ENCODE measurements around the gene RECK. TPM values are rescaled to one million over a fixed set of nuclear protein-coding genes. Genes with fewer than 3 reads are reported as not detected.

RECK gene
- total and polyA plus RNA-seq, 2 donors (not counting 1 experiment from before 2014, with no cell fraction given), result 98.4 to 212 TPM

DNA sequence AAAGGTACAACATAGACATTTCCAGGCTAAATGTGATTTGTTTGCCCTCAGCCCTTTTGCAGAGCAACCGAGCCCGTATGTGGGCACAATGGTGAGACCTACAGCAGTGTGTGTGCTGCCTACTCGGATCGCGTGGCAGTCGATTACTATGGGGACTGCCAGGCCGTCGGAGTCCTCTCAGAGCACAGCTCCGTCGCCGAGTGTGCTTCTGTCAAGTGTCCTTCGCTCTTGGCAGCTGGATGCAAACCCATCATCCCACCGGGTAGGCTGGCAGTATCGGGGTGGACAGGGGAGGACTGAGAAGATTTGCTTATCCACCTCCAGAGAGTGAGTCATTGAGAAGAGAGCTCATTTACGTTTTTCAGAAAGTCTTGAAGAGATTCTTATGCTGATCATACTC, 82.0 kb downstream of the RECK start:
- Histone ChIP-seq H3K27ac (ENCODE audit: insufficient read depth, low read length) (no peak overlapping the region), H2AFZ (ENCODE audit: low read length) (no peak overlapping the region)
- DNase-seq (ENCODE audit: low read depth in 2 of 2), result peak in 1 of 2 donors; percentile 32

DNA sequence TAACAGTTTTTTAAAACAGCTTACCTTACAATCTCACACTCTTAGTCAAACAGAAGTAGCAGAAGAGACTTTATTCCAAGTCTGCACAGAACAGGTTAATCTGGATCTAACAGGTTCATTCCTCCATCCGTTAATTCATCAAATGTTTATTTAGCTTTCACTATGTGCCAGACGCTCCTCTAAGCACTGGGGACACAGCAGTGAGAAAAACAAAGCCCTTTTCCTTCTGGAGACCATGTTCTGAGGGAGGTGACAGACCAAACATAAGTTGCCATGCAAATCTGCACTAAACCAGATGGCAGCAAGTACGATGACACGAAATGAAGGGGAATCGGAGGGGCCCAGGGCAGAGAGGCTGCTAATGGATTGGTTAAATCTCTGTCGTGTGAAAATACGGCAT, 82.8 kb downstream of the RECK start:
- Histone ChIP-seq H3K27me3 (ENCODE audit: control insufficient read depth, insufficient read depth, low read length) (no peaks in the 10 kb centered on the region), H3K79me2 (ENCODE audit: control insufficient read depth, insufficient read depth, low read length) (no peaks in the 10 kb centered on the region), H3K4me2 (ENCODE audit: extremely low read depth, insufficient read depth, low read length) (no peak overlapping the region), H3K36me3 (ENCODE audit: control insufficient read depth, insufficient read depth, low read length) (peaks cover 29% of the 10 kb centered on the region), H4K20me1 (ENCODE audit: control insufficient read depth, extremely low read depth, insufficient read depth, low read length) (peaks cover 2% of the 10 kb centered on the region), H3K4me3 (replicated peaks in 1 of 4; ENCODE audit: control extremely low read depth in 1 of 4, insufficient read depth in 1 of 4, low read depth in 3 of 4, low read length in 4 of 4) (no peak overlapping the region), H3K9ac (ENCODE audit: insufficient read depth, low read length) (no peak overlapping the region), H3K9me3 (ENCODE audit: control insufficient read depth, insufficient read depth, low read depth, low read length) (no peaks in the 10 kb centered on the region), H3K27ac (ENCODE audit: insufficient read depth, low read length) (no peak overlapping the region), H2AFZ (ENCODE audit: low read length) (no peak overlapping the region), H3K4me1 (ENCODE audit: control insufficient read depth, extremely low read depth, insufficient read depth, low read length) (no peaks in the 10 kb centered on the region)
- no peak for TF ChIP-seq EZH2 (IDR thresholded peaks at IDR 0.05; ENCODE audit: low read length, missing control alignments)
- TF ChIP-seq, protein P1, sequence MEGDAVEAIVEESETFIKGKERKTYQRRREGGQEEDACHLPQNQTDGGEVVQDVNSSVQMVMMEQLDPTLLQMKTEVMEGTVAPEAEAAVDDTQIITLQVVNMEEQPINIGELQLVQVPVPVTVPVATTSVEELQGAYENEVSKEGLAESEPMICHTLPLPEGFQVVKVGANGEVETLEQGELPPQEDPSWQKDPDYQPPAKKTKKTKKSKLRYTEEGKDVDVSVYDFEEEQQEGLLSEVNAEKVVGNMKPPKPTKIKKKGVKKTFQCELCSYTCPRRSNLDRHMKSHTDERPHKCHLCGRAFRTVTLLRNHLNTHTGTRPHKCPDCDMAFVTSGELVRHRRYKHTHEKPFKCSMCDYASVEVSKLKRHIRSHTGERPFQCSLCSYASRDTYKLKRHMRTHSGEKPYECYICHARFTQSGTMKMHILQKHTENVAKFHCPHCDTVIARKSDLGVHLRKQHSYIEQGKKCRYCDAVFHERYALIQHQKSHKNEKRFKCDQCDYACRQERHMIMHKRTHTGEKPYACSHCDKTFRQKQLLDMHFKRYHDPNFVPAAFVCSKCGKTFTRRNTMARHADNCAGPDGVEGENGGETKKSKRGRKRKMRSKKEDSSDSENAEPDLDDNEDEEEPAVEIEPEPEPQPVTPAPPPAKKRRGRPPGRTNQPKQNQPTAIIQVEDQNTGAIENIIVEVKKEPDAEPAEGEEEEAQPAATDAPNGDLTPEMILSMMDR (conservative IDR thresholded peaks at IDR 0.05 in 1 of 2, IDR thresholded peaks at IDR 0.05 in 1 of 2; ENCODE audit: low read depth in 1 of 2, low read length in 2 of 2), result no peak
- DNase-seq (ENCODE audit: low read depth in 2 of 2), result no peak

More for the DNA sequence above, 82.0 kb downstream of the RECK start:
- H3K9me3 ChIP-seq (ENCODE audit: control insufficient read depth, insufficient read depth, low read depth, low read length), result no peaks in the 10 kb centered on the region
- no peak overlapping the region for H3K4me3 ChIP-seq (replicated peaks in 1 of 4; ENCODE audit: control extremely low read depth in 1 of 4, insufficient read depth in 1 of 4, low read depth in 3 of 4, low read length in 4 of 4)
- H3K4me2 ChIP-seq (ENCODE audit: extremely low read depth, insufficient read depth, low read length), result no peak overlapping the region
- H3K36me3 ChIP-seq (ENCODE audit: control insufficient read depth, insufficient read depth, low read length), result peaks cover 29% of the 10 kb centered on the region
- no peaks in the 10 kb centered on the region for H3K4me1 ChIP-seq (ENCODE audit: control insufficient read depth, extremely low read depth, insufficient read depth, low read length)
- no peaks in the 10 kb centered on the region for H3K27me3 ChIP-seq (ENCODE audit: control insufficient read depth, insufficient read depth, low read length)
- H4K20me1 ChIP-seq (ENCODE audit: control insufficient read depth, extremely low read depth, insufficient read depth, low read length), result peaks cover 2% of the 10 kb centered on the region
- no peak overlapping the region for H3K9ac ChIP-seq (ENCODE audit: insufficient read depth, low read length)
- TF ChIP-seq, protein P1 (conservative IDR thresholded peaks at IDR 0.05 in 1 of 2, IDR thresholded peaks at IDR 0.05 in 1 of 2; ENCODE audit: low read depth in 1 of 2, low read length in 2 of 2), result no peak
- no peak for TF ChIP-seq EZH2 (IDR thresholded peaks at IDR 0.05; ENCODE audit: low read length, missing control alignments)
- H3K79me2 ChIP-seq (ENCODE audit: control insufficient read depth, insufficient read depth, low read length), result no peaks in the 10 kb centered on the region

DNA sequence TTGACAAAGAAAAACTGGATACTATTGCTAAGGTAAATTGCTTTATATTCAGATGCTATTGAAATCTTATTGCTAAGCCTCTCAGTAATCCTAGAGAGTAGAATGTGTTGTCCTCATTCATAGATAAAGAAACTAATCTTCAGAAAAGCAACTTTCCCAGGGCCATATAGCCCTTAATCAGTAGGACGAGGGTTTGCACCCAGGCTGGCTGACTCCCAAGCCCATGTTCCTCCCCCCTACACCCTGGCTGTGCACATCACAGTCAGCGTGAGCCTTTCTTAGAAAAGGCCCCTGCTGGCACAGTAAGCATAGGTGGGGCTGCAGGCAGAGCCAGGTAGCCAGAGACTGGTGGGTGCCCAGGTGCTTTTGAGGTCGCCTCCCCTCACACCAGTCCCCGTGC, 84.0 kb downstream of the RECK start:
- no peaks in the 10 kb centered on the region for H3K79me2 ChIP-seq (ENCODE audit: control insufficient read depth, insufficient read depth, low read length)
- H3K9me3 ChIP-seq (ENCODE audit: control insufficient read depth, insufficient read depth, low read depth, low read length), result no peaks in the 10 kb centered on the region

More for the DNA sequence above, 84.0 kb downstream of the RECK start:
- Histone ChIP-seq H3K27ac (ENCODE audit: insufficient read depth, low read length) (no peak overlapping the region), H3K4me3 (replicated peaks in 1 of 4; ENCODE audit: control extremely low read depth in 1 of 4, insufficient read depth in 1 of 4, low read depth in 3 of 4, low read length in 4 of 4) (no peak overlapping the region), H3K36me3 (ENCODE audit: control insufficient read depth, insufficient read depth, low read length) (peaks cover 32% of the 10 kb centered on the region), H4K20me1 (ENCODE audit: control insufficient read depth, extremely low read depth, insufficient read depth, low read length) (peaks cover 2% of the 10 kb centered on the region), H3K27me3 (ENCODE audit: control insufficient read depth, insufficient read depth, low read length) (no peaks in the 10 kb centered on the region), H3K9ac (ENCODE audit: insufficient read depth, low read length) (no peak overlapping the region), H2AFZ (ENCODE audit: low read length) (no peak overlapping the region), H3K4me2 (ENCODE audit: extremely low read depth, insufficient read depth, low read length) (no peak overlapping the region), H3K4me1 (ENCODE audit: control insufficient read depth, extremely low read depth, insufficient read depth, low read length) (no peaks in the 10 kb centered on the region)
- TF ChIP-seq, protein P1 (conservative IDR thresholded peaks at IDR 0.05 in 1 of 2, IDR thresholded peaks at IDR 0.05 in 1 of 2; ENCODE audit: low read depth in 1 of 2, low read length in 2 of 2), result no peak
- no peak for TF ChIP-seq EZH2 (IDR thresholded peaks at IDR 0.05; ENCODE audit: low read length, missing control alignments)
- no peak for DNase-seq (ENCODE audit: low read depth in 2 of 2)
